ENCODE measurements around the gene ETV3.
A peak's percentile ranks its signal among the peaks of the same experiment; 100 is the strongest.

The ETV3 gene

DNA sequence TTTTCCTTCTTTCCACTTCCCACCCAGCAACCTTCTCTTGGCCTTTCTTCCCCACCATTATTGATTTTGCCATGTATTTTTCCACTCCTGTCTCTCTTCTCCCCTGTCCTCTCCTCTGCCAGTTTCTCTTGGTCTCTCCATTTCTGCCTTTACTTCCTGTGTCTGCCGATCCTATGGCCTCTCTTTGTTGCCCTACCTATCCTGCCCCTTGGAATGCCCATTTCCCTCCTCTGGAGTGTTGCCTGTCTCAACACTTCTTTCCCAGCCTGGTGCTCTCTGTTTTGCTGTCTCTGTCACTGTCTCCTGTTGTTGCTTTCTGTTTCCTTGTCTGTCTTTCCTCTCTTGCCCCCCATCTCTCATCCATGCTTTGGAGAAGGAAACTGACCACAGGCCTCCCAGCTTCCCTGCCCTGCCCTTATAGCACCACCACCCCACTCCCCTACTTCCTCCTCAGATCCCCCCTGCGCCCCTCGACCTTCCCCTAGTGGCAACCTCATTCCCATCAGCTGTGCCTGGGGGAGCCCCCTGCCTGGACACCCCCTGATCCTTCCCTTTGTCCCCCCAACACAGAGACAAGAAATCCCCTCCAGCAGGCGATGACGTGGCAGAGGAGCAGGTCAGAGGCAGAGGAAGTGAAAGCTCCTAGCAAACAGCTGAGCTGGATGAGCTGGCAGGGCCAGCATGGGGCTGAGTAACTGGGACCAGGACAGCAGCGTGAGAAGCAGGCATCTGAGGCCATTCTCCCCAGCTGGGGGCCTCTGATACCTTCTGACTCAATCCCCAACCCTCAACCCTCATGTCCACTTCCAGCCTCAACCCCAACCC is 32.0 kb downstream of the ETV3 start:
- TF ChIP-seq, protein P1, sequence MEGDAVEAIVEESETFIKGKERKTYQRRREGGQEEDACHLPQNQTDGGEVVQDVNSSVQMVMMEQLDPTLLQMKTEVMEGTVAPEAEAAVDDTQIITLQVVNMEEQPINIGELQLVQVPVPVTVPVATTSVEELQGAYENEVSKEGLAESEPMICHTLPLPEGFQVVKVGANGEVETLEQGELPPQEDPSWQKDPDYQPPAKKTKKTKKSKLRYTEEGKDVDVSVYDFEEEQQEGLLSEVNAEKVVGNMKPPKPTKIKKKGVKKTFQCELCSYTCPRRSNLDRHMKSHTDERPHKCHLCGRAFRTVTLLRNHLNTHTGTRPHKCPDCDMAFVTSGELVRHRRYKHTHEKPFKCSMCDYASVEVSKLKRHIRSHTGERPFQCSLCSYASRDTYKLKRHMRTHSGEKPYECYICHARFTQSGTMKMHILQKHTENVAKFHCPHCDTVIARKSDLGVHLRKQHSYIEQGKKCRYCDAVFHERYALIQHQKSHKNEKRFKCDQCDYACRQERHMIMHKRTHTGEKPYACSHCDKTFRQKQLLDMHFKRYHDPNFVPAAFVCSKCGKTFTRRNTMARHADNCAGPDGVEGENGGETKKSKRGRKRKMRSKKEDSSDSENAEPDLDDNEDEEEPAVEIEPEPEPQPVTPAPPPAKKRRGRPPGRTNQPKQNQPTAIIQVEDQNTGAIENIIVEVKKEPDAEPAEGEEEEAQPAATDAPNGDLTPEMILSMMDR (IDR thresholded peaks at IDR 0.05; ENCODE audit: low read depth, low read length): no peak
- no peak for TF ChIP-seq EZH2phosphoT487 (IDR thresholded peaks at IDR 0.05; ENCODE audit: low read depth)
- Histone ChIP-seq H3K4me3 (ENCODE audit: low read length) (peak overlapping the region; percentile 49), H3K4me1 (ENCODE audit: low read length) (peaks cover 76% of the 10 kb centered on the region), H4K20me1 (ENCODE audit: insufficient read depth, low read length) (no peaks in the 10 kb centered on the region), H3K27ac (ENCODE audit: low read length) (peak overlapping the region; percentile 74), H3K9ac (ENCODE audit: low read length) (peak overlapping the region; percentile 69), H3K9me3 (ENCODE audit: insufficient read depth, low read length) (no peaks in the 10 kb centered on the region), H2AFZ (ENCODE audit: low read depth, low read length) (no peak overlapping the region), H3K27me3 (ENCODE audit: low read depth, low read length) (no peaks in the 10 kb centered on the region), H3K79me2 (ENCODE audit: low read length) (no peaks in the 10 kb centered on the region), H3K36me3 (replicated peaks; ENCODE audit: low read depth, low read length) (no peaks in the 10 kb centered on the region), H3K4me2 (ENCODE audit: low read length) (peak overlapping the region; percentile 69)

DNA sequence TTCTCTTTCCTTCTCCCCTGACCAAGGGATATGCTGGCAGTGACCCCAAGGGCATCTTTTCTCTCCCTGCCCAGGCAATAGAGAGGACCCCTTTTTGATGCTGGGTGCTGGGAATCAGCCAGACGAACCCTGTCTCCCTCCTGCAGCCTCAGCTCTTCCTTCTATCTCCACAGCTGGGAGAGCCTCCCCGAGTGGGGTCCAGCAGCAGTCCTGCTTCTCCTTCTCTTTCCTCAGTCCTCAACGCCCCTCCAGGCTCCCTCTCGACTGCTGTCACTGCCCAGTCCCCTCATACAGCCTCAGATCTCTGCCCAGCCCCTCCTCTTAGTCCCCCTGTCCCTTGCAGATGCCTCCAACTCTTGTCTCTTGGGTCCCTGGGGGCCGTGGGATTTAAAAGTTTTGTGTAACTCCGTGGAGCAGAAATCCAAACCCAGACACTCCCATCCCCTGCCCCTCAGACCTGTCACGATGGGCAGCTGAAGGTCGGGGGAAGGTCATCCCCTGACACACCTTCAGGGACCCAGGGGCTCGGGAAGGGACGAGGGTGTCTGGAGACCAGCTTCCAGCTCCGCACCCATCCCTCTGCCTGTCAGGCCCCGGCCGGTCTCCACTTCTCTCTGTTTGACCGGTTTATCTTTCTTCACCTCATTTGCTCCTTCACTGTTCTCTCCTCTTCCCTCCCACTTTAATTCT is 32.8 kb downstream of the ETV3 start:
- Histone ChIP-seq H3K9me3 (ENCODE audit: insufficient read depth, low read length) (no peaks in the 10 kb centered on the region), H3K79me2 (ENCODE audit: low read length) (no peaks in the 10 kb centered on the region), H3K27ac (ENCODE audit: low read length) (peak overlapping the region; percentile 74), H3K27me3 (ENCODE audit: low read depth, low read length) (no peaks in the 10 kb centered on the region), H3K4me3 (ENCODE audit: low read length) (no peak overlapping the region), H4K20me1 (ENCODE audit: insufficient read depth, low read length) (no peaks in the 10 kb centered on the region), H3K4me1 (ENCODE audit: low read length) (peaks cover 68% of the 10 kb centered on the region), H3K4me2 (ENCODE audit: low read length) (peak overlapping the region; percentile 69), H3K36me3 (replicated peaks; ENCODE audit: low read depth, low read length) (no peaks in the 10 kb centered on the region), H3K9ac (ENCODE audit: low read length) (peak overlapping the region; percentile 69; the same call in 1 of the 2 replicates), H2AFZ (ENCODE audit: low read depth, low read length) (no peak overlapping the region)
- no peak for TF ChIP-seq EZH2phosphoT487 (IDR thresholded peaks at IDR 0.05; ENCODE audit: low read depth)
- TF ChIP-seq, protein P1 (IDR thresholded peaks at IDR 0.05; ENCODE audit: low read depth, low read length): no peak

DNA sequence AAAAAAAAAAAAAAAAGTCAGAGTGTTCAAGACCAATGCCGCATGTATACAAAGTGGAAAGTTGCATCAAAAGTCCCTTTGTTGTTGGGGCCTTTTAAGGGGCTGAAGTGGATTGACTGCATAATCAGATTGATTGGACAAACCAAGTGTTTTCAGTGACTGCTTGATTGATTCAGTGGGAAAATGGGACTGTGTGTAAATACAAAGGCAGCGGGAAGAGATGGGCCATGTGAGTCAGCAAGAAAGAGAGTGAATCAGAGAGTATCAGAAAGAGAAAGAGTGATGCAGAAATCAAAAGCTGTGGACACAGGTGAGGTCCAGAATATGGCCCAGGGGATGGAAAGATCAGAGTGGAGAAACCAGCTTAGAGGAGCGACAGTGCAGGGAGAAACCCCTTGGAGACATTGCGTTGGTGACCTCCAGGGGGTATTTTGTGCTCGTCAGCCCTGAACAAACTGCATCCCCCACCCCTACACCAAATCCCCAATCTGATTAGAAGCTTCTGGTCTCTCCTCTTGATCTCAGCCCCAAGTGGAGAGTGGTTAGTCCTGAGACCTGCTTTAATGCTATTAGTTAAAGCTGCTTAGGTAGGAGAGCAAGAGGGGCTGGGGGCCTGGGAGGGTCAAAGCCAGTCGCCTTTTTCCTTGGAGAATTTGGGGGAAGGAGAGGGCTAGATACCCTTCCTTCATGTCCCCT is 33.4 kb downstream of the ETV3 start:
- Histone ChIP-seq H3K9me3 (ENCODE audit: insufficient read depth, low read length) (no peaks in the 10 kb centered on the region), H3K9ac (ENCODE audit: low read length) (peak overlapping the region; percentile 69; the same call in 1 of the 2 replicates), H3K4me2 (ENCODE audit: low read length) (no peak overlapping the region), H4K20me1 (ENCODE audit: insufficient read depth, low read length) (no peaks in the 10 kb centered on the region), H3K27ac (ENCODE audit: low read length) (no peak overlapping the region), H3K79me2 (ENCODE audit: low read length) (no peaks in the 10 kb centered on the region), H3K4me3 (ENCODE audit: low read length) (no peak overlapping the region), H3K27me3 (ENCODE audit: low read depth, low read length) (no peaks in the 10 kb centered on the region), H3K36me3 (replicated peaks; ENCODE audit: low read depth, low read length) (no peaks in the 10 kb centered on the region), H2AFZ (ENCODE audit: low read depth, low read length) (no peak overlapping the region), H3K4me1 (ENCODE audit: low read length) (peaks cover 68% of the 10 kb centered on the region)
- TF ChIP-seq, protein P1 (IDR thresholded peaks at IDR 0.05; ENCODE audit: low read depth, low read length): no peak
- no peak for TF ChIP-seq EZH2phosphoT487 (IDR thresholded peaks at IDR 0.05; ENCODE audit: low read depth)

DNA sequence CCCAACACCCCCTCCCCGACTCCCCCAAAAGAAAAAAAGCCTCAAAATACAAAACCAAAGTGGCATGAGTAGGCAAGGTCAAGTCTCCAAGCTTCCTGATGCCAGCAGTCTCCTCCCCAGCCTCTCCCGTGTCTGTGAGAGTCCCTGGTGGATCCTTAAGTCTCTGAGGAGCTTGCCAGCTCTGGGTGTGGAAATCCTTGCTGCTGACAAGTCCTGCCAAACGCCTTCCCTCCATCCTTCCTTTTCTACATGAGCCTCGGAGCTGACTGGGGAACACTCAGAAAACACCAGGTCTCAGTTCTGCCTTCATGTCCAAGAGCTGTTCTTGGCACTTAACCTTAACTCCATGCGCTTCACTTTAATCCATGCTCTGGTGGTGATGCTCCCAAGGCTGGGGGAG is 34.9 kb downstream of the ETV3 start:
- H2AFZ ChIP-seq (ENCODE audit: low read depth, low read length): no peak overlapping the region
- H3K79me2 ChIP-seq (ENCODE audit: low read length): no peaks in the 10 kb centered on the region
- no peaks in the 10 kb centered on the region for H3K27me3 ChIP-seq (ENCODE audit: low read depth, low read length)
- no peak overlapping the region for H3K27ac ChIP-seq (ENCODE audit: low read length)
- peaks cover 62% of the 10 kb centered on the region for H3K4me1 ChIP-seq (ENCODE audit: low read length)
- no peak overlapping the region for H3K4me3 ChIP-seq (ENCODE audit: low read length)
- no peaks in the 10 kb centered on the region for H3K9me3 ChIP-seq (ENCODE audit: insufficient read depth, low read length)
- no peak overlapping the region for H3K9ac ChIP-seq (ENCODE audit: low read length)
- no peaks in the 10 kb centered on the region for H4K20me1 ChIP-seq (ENCODE audit: insufficient read depth, low read length)
- no peaks in the 10 kb centered on the region for H3K36me3 ChIP-seq (replicated peaks; ENCODE audit: low read depth, low read length)
- TF ChIP-seq, protein P1 (IDR thresholded peaks at IDR 0.05; ENCODE audit: low read depth, low read length): no peak
- no peak for TF ChIP-seq EZH2phosphoT487 (IDR thresholded peaks at IDR 0.05; ENCODE audit: low read depth)
- H3K4me2 ChIP-seq (ENCODE audit: low read length): no peak overlapping the region
